HepG2 (cell line): ENCODE measurements around the gene RNF14. TPM values are rescaled to one million over a fixed set of nuclear protein-coding genes. Genes with fewer than 3 reads are reported as not detected.

Source experiments
- HMG20A ChIP-seq: IDR thresholded peaks from 2 replicates; pipeline ENCODE4 v1.6.1; 2016; ENCODE audit warnings: borderline replicate concordance
- MIER2 ChIP-seq: IDR thresholded peaks from 2 replicates; pipeline ENCODE4 v1.6.1; 2016; ENCODE audit warnings: missing biosample characterization, missing genetic modification reagents
- MLLT10 ChIP-seq: sonication (generic); formaldehyde crosslinking; IDR thresholded peaks from 2 replicates; pipeline ENCODE4 v1.4.0; 2020; ENCODE audit warnings: missing genetic modification reagents
- RARA ChIP-seq: IDR thresholded peaks from 2 replicates; pipeline ENCODE4 v1.6.1; 2016; ENCODE audit warnings: missing genetic modification reagents, missing compliant biosample characterization
- RBM39 ChIP-seq: fragments of 200-400 bp; formaldehyde crosslinking; IDR thresholded peaks from one replicate; pipeline ENCODE4 v1.6.1; 2018; ENCODE audit warnings: antibody characterized with exemption, mild to moderate bottlenecking, low read depth, low read length; ENCODE audit not compliant: poor library complexity, severe bottlenecking
- SALL1 ChIP-seq: sonication (generic); formaldehyde crosslinking; IDR thresholded peaks from 2 replicates; pipeline ENCODE4 v1.8.0; 2022; ENCODE audit warnings: mild to moderate bottlenecking, missing genetic modification reagents
- SCMH1 ChIP-seq: sonication (generic); formaldehyde crosslinking; IDR thresholded peaks from 2 replicates; pipeline ENCODE4 v1.9.0; 2021; ENCODE audit warnings: missing genetic modification reagents, mild to moderate bottlenecking, borderline replicate concordance
- SIX4 ChIP-seq: sonication (generic); formaldehyde crosslinking; IDR thresholded peaks from 2 replicates; pipeline ENCODE4 v1.4.0; 2020; ENCODE audit warnings: missing genetic modification reagents
- SNAI1 ChIP-seq: sonication (generic); formaldehyde crosslinking; IDR thresholded peaks from 2 replicates; pipeline ENCODE4 v1.5.0; 2020; ENCODE audit warnings: mild to moderate bottlenecking, missing genetic modification reagents, borderline replicate concordance
- ZNF724P ChIP-seq: sonication (generic); formaldehyde crosslinking; IDR thresholded peaks from 2 replicates; pipeline ENCODE4 v1.8.0; 2022; ENCODE audit warnings: missing genetic modification reagents, borderline replicate concordance
- ZNF788 ChIP-seq: sonication (generic); formaldehyde crosslinking; IDR thresholded peaks from 2 replicates; pipeline ENCODE4 v1.5.0; 2020; ENCODE audit warnings: mild to moderate bottlenecking, missing genetic modification reagents, borderline replicate concordance
- polyA plus RNA-seq, 8 experiments: library from polyadenylated mRNA; depleted of rRNA in 3 of 8; stranded (reverse) in 7 of 8; unstranded in 1 of 8; fragments of >200 nt; fragmentation: Illumina TruSeq in 4 of 8; extraction: Trizol in 4 of 8; gene quantifications; 2 replicates each; pipeline versions ENCODE4 v1.2.1 to v1.2.3, GENCODE V29; 2011 to 2016; ENCODE audit warnings: low read depth in 4 of 8, missing spikeins in 1 of 8, mixed read lengths in 1 of 8; ENCODE audit not compliant: insufficient read depth in 1 of 8
- total RNA-seq, 5 experiments: library from RNA; depleted of rRNA; stranded (reverse); fragments of >200 nt; fragmentation: Illumina TruSeq; extraction: Trizol; gene quantifications; 2 replicates each; pipeline ENCODE4 v1.2.3, GENCODE V29; 2016; ENCODE audit warnings: low read depth in 1 of 5
- TF ChIP-seq, protein P1 (sequence below): sonication (generic); formaldehyde crosslinking; IDR thresholded peaks from 2 replicates; pipeline ENCODE4 v1.5.0; 2020; ENCODE audit warnings: mild to moderate bottlenecking, missing genetic modification reagents
- TF ChIP-seq, protein P2 (sequence below): sonication (generic); formaldehyde crosslinking; IDR thresholded peaks from 2 replicates; pipeline ENCODE4 v1.5.1; 2020; ENCODE audit warnings: missing genetic modification reagents, mild to moderate bottlenecking, borderline replicate concordance
- TF ChIP-seq, protein P3 (sequence below), 2 experiments: IDR thresholded peaks; 2 replicates each; pipeline ENCODE4 v1.6.1; 2011 to 2012; ENCODE audit warnings: low read length in 2 of 2, borderline replicate concordance in 1 of 2, low read depth in 1 of 2, mild to moderate bottlenecking in 1 of 2, moderate library complexity in 1 of 2
- TF ChIP-seq, protein P4 (sequence below): sonication (generic); formaldehyde crosslinking; IDR thresholded peaks from 2 replicates; pipeline ENCODE4 v1.4.0; 2020; ENCODE audit warnings: mild to moderate bottlenecking, missing genetic modification reagents, borderline replicate concordance

The RNF14 gene
- total and polyA plus RNA-seq, 2 of the 13 experiments (the other 11 are each of a cell fraction or from before 2014, with no cell fraction given): 11.3 to 28.1 TPM

DNA sequence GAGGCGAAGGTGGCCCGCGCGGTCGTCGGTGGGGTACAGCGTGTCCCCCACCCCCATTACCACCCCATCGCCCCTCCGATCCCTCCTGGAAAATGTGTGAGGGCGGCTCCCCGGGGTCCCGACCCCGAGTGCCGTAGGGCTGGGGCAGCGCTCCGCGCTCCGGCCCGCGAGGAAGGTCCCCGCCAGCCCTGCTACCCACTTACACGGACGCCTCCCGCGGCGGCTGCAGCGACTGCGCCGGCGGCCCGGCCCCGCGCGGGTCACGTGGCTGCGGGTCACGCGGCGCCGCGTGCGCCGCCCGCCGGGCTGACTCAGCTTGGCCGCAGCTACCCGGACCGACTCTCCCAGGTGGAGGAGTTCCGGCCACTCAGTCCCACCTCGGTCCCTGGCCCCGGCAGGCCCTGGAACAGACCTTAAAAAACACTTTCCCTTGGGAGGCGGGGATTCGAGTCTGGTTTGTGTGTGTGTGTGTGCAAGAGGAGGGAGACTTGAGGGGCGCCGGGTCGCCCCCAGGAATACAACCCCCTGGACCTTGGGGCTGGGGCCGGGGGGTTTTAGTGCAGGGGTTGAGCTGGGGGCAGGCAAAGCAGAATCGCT is 44.0 kb downstream of the RNF14 start, which contains the start of gene GNPDA1 (continued):
- TF ChIP-seq HMG20A (CRISPR knock-in tag) (no peak), SCMH1 (CRISPR knock-in tag) (no peak), ZNF724P (CRISPR knock-in tag) (0 out of 2 replicates have a peak, but pooled peaks have one; percentile 39), SNAI1 (0 out of 2 replicates have a peak, but pooled peaks have one; percentile 7), RBM39 (no peak), MLLT10 (CRISPR knock-in tag) (no peak), ZNF788 (no peak), SIX4 (CRISPR knock-in tag) (no peak), MIER2 (CRISPR knock-in tag) (no peak), SALL1 (peak; percentile 27; the same call in 1 of the 2 replicates), RARA (CRISPR knock-in tag) (no peak)
- TF ChIP-seq, protein P1, sequence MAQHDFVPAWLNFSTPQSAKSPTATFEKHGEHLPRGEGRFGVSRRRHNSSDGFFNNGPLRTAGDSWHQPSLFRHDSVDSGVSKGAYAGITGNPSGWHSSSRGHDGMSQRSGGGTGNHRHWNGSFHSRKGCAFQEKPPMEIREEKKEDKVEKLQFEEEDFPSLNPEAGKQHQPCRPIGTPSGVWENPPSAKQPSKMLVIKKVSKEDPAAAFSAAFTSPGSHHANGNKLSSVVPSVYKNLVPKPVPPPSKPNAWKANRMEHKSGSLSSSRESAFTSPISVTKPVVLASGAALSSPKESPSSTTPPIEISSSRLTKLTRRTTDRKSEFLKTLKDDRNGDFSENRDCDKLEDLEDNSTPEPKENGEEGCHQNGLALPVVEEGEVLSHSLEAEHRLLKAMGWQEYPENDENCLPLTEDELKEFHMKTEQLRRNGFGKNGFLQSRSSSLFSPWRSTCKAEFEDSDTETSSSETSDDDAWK: no peak
- TF ChIP-seq, protein P2, sequence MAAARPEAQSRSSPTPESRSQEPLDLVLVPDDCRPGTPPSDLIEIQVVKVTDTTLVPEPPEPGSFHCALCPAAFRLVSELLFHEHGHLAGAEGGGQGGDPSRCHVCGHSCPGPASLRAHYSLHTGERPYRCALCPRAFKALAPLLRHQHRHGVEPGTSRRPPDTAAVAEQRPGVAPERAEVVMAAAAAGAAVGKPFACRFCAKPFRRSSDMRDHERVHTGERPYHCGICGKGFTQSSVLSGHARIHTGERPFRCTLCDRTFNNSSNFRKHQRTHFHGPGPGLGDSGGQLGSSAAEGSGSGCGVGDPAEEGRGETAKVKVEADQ (CRISPR knock-in tag): peak; percentile 26; the same call in 1 of the 2 replicates
- TF ChIP-seq, protein P3, sequence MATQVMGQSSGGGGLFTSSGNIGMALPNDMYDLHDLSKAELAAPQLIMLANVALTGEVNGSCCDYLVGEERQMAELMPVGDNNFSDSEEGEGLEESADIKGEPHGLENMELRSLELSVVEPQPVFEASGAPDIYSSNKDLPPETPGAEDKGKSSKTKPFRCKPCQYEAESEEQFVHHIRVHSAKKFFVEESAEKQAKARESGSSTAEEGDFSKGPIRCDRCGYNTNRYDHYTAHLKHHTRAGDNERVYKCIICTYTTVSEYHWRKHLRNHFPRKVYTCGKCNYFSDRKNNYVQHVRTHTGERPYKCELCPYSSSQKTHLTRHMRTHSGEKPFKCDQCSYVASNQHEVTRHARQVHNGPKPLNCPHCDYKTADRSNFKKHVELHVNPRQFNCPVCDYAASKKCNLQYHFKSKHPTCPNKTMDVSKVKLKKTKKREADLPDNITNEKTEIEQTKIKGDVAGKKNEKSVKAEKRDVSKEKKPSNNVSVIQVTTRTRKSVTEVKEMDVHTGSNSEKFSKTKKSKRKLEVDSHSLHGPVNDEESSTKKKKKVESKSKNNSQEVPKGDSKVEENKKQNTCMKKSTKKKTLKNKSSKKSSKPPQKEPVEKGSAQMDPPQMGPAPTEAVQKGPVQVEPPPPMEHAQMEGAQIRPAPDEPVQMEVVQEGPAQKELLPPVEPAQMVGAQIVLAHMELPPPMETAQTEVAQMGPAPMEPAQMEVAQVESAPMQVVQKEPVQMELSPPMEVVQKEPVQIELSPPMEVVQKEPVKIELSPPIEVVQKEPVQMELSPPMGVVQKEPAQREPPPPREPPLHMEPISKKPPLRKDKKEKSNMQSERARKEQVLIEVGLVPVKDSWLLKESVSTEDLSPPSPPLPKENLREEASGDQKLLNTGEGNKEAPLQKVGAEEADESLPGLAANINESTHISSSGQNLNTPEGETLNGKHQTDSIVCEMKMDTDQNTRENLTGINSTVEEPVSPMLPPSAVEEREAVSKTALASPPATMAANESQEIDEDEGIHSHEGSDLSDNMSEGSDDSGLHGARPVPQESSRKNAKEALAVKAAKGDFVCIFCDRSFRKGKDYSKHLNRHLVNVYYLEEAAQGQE (IDR thresholded peaks at IDR 0.05; ENCODE audit: borderline replicate concordance in 1 of 2, low read depth in 1 of 2, low read length in 2 of 2): no peak
- TF ChIP-seq, protein P4, sequence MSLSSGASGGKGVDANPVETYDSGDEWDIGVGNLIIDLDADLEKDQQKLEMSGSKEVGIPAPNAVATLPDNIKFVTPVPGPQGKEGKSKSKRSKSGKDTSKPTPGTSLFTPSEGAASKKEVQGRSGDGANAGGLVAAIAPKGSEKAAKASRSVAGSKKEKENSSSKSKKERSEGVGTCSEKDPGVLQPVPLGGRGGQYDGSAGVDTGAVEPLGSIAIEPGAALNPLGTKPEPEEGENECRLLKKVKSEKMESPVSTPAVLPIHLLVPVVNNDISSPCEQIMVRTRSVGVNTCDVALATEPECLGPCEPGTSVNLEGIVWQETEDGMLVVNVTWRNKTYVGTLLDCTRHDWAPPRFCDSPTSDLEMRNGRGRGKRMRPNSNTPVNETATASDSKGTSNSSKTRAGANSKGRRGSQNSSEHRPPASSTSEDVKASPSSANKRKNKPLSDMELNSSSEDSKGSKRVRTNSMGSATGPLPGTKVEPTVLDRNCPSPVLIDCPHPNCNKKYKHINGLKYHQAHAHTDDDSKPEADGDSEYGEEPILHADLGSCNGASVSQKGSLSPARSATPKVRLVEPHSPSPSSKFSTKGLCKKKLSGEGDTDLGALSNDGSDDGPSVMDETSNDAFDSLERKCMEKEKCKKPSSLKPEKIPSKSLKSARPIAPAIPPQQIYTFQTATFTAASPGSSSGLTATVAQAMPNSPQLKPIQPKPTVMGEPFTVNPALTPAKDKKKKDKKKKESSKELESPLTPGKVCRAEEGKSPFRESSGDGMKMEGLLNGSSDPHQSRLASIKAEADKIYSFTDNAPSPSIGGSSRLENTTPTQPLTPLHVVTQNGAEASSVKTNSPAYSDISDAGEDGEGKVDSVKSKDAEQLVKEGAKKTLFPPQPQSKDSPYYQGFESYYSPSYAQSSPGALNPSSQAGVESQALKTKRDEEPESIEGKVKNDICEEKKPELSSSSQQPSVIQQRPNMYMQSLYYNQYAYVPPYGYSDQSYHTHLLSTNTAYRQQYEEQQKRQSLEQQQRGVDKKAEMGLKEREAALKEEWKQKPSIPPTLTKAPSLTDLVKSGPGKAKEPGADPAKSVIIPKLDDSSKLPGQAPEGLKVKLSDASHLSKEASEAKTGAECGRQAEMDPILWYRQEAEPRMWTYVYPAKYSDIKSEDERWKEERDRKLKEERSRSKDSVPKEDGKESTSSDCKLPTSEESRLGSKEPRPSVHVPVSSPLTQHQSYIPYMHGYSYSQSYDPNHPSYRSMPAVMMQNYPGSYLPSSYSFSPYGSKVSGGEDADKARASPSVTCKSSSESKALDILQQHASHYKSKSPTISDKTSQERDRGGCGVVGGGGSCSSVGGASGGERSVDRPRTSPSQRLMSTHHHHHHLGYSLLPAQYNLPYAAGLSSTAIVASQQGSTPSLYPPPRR: no peak
